Activated naive CD8-positive, alpha-beta T cell (primary cell): Measurements from ENCODE around the gene SMC6.
A peak's percentile ranks its signal among the peaks of the same experiment; 100 is the strongest.

ENCODE experiments used
- H3K27ac Mint-ChIP-seq: one replicate; pipeline ENCODE4 v1.8.0; 2021; ENCODE audit warnings: mixed read lengths
- H3K27me3 Mint-ChIP-seq: one replicate; pipeline ENCODE4 v1.8.0; 2021; ENCODE audit warnings: mixed read lengths
- H3K36me3 Mint-ChIP-seq: one replicate; pipeline ENCODE4 v1.8.0; 2021; ENCODE audit warnings: mixed read lengths
- H3K4me1 Mint-ChIP-seq: one replicate; pipeline ENCODE4 v1.8.0; 2021; ENCODE audit warnings: low read depth, mixed read lengths
- H3K4me3 Mint-ChIP-seq: one replicate; pipeline ENCODE4 v1.8.0; 2021; ENCODE audit warnings: mild to moderate bottlenecking, mixed read lengths
- H3K9me3 Mint-ChIP-seq: one replicate; pipeline ENCODE4 v1.8.0; 2021; ENCODE audit warnings: low read depth, mixed read lengths

SMC6 gene

DNA sequence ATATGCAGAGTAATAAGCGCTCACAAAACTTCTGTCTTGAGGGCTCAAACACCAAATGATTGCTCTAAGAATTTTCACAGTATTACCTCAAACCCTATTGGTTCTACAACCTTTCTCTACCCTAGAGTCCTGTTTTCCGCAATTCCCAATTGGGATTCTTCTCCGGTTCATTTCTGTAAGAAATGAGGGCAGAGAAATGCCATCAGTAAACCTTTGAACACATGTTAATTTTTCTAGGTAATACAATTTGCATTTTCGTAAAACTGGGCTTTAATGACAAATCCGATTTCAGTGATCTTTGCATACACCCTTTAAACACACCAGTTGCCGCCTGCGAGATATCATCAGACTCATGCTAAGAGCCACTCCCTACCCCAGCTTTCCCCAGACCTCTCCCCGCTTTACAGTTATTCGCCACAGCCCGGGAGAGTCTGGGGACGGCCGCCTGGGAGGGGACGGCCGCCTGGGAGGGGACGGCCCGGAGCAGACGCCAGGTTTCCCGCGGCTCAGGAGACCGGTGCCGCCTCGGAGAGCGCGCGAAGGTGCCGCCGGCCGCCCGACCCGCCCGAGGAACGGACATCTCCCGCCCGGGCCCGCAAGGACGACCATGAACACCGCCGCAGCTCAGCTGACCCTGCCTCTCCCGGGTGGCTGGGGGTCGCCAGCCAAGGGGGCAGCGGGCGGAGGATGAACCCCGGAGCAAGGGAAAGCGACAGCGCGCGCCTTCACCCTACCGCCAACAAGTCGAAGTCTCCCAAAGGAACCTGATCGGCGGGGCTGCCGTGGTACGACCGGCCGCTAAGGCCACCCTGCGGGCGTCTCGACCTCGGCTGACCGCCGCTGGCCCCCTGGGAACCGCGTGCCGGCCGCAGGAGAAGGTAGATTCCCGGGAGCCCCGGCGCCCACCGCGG lies 463 bp downstream of the SMC6 start:
- Mint-ChIP-seq H3K9me3 (no peaks in the 10 kb centered on the region), H3K4me3 (peak overlapping the region; percentile 93), H3K27me3 (no peaks in the 10 kb centered on the region), H3K4me1 (peaks cover 32% of the 10 kb centered on the region), H3K27ac (peak overlapping the region; percentile 88), H3K36me3 (no peaks in the 10 kb centered on the region)

- peak overlapping the region; percentile 88 for H3K27ac Mint-ChIP-seq
- peaks cover 32% of the 10 kb centered on the region for H3K4me1 Mint-ChIP-seq
- no peaks in the 10 kb centered on the region for H3K36me3 Mint-ChIP-seq
- H3K9me3 Mint-ChIP-seq, result no peaks in the 10 kb centered on the region
- no peaks in the 10 kb centered on the region for H3K27me3 Mint-ChIP-seq
- H3K4me3 Mint-ChIP-seq, result peak overlapping the region; percentile 93
These were observed 1.4 kb downstream of the SMC6 start for GRCh38 chr2:17752246-17752645.

GRCh38 chr2:17749753-17750438 lies 3.7 kb downstream of the SMC6 start:
- Mint-ChIP-seq H3K27ac (no peak overlapping the region), H3K36me3 (peaks cover 2% of the 10 kb centered on the region), H3K4me3 (no peak overlapping the region), H3K4me1 (peaks cover 31% of the 10 kb centered on the region), H3K9me3 (no peaks in the 10 kb centered on the region), H3K27me3 (no peaks in the 10 kb centered on the region)

GRCh38 chr2:17748745-17749144 lies 4.9 kb downstream of the SMC6 start:
- Mint-ChIP-seq H3K4me3 (no peak overlapping the region), H3K9me3 (no peaks in the 10 kb centered on the region), H3K4me1 (peaks cover 27% of the 10 kb centered on the region), H3K36me3 (peaks cover 6% of the 10 kb centered on the region), H3K27ac (no peak overlapping the region), H3K27me3 (no peaks in the 10 kb centered on the region)

DNA sequence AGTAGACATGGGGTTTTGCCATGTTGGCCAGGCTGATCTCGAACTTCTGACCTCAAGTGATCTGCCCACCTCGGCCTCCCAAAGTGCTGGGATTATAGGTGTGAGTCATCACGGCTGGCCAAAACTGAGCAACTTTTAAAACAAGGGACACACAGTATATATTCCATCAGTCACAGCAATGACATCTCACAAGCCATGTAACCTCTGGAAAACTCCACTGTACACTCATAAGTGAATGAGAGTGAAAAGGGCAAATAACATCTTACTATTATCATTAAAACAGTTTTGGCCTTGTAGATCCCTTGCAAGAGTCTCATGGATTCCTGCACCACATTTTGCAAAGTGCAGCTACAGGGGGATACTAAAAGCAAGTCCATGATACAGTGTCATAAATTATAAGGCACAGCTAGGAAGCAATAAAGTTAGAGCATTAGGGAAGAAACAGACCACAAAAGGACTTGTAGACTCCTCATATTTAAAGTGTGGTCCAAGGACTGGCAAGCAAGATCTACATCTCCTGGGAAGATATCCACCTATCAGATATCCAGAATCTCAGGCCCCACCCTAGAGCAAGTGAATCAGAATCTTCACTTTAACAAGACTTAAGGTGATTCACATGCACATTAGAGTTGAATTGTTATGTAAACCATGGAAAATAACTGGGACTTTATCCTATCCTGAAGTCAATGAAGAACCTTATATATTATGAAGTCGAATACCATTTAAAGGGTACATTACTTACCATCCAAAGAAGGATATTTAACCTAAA lies 5.7 kb downstream of the SMC6 start:
- Mint-ChIP-seq H3K36me3 (peaks cover 10% of the 10 kb centered on the region), H3K9me3 (no peaks in the 10 kb centered on the region), H3K27me3 (no peaks in the 10 kb centered on the region), H3K4me1 (peaks cover 26% of the 10 kb centered on the region), H3K27ac (no peak overlapping the region), H3K4me3 (no peak overlapping the region)

- no peak overlapping the region for H3K27ac Mint-ChIP-seq
- H3K36me3 Mint-ChIP-seq, result peaks cover 29% of the 10 kb centered on the region
- H3K9me3 Mint-ChIP-seq, result no peaks in the 10 kb centered on the region
- H3K4me3 Mint-ChIP-seq, result no peak overlapping the region
- H3K27me3 Mint-ChIP-seq, result no peaks in the 10 kb centered on the region
- H3K4me1 Mint-ChIP-seq, result no peaks in the 10 kb centered on the region
These were observed 13.4 kb downstream of the SMC6 start for GRCh38 chr2:17740203-17740602.

DNA sequence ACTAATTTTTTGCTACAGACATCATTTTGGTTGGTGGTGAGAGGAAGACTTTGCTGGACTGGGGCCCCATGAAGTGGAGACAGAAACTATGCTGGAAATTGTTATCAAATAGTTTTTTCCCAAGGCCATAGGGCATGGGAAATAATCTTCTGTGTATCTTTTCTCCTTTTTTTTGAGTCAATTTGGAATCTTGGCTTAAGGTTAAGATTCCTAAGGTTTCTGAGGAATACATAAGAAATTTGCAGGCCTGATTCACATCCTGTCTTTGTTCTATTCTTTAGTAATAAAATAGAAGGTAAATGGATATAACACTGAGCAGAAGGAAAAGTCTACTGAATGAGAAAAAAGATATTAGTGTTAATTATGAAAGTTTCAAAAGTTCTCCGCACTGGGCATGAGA lies 16.6 kb downstream of the SMC6 start:
- Mint-ChIP-seq H3K4me3 (no peak overlapping the region), H3K27ac (no peak overlapping the region), H3K36me3 (peaks cover 24% of the 10 kb centered on the region), H3K4me1 (no peaks in the 10 kb centered on the region), H3K9me3 (no peaks in the 10 kb centered on the region), H3K27me3 (no peaks in the 10 kb centered on the region)

GRCh38 chr2:17735864-17736263 lies 17.7 kb downstream of the SMC6 start:
- Mint-ChIP-seq H3K27me3 (no peaks in the 10 kb centered on the region), H3K9me3 (no peaks in the 10 kb centered on the region), H3K36me3 (peaks cover 26% of the 10 kb centered on the region), H3K4me1 (no peaks in the 10 kb centered on the region), H3K4me3 (no peak overlapping the region), H3K27ac (no peak overlapping the region)

- no peaks in the 10 kb centered on the region for H3K27me3 Mint-ChIP-seq
- no peaks in the 10 kb centered on the region for H3K9me3 Mint-ChIP-seq
- H3K4me3 Mint-ChIP-seq, result no peak overlapping the region
- H3K4me1 Mint-ChIP-seq, result no peaks in the 10 kb centered on the region
- H3K27ac Mint-ChIP-seq, result no peak overlapping the region
- peaks cover 24% of the 10 kb centered on the region for H3K36me3 Mint-ChIP-seq
These were observed 20.0 kb downstream of the SMC6 start for GRCh38 chr2:17733599-17733998.

DNA sequence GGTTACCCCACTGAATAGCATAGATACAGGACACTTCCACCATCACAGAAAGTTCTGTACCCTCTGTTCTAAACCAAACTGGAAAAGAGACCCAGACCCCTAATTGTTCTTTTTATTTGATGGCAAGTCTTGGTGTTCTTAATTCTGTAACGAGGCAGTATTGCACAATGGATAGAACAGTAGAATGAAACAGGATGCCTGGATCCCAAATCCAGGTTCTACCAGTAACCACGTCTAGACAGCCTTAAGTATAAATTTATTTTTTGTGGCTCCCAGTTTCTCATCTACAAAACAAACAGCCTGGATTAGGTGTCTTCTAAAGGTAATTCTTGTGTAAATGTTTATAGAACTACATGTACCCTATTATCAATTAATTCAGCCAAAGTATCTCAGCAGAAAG lies 23.7 kb downstream of the SMC6 start:
- no peaks in the 10 kb centered on the region for H3K4me1 Mint-ChIP-seq
- H3K9me3 Mint-ChIP-seq, result no peaks in the 10 kb centered on the region
- no peaks in the 10 kb centered on the region for H3K27me3 Mint-ChIP-seq
- peaks cover 9% of the 10 kb centered on the region for H3K36me3 Mint-ChIP-seq
- H3K4me3 Mint-ChIP-seq, result no peak overlapping the region
- H3K27ac Mint-ChIP-seq, result no peak overlapping the region

- Mint-ChIP-seq H3K27me3 (no peaks in the 10 kb centered on the region), H3K27ac (no peak overlapping the region), H3K36me3 (peaks cover 6% of the 10 kb centered on the region)
These were observed 25.4 kb downstream of the SMC6 start for GRCh38 chr2:17728210-17728609.

GRCh38 chr2:17719562-17720371 lies 33.8 kb downstream of the SMC6 start:
- Mint-ChIP-seq H3K4me1 (no peaks in the 10 kb centered on the region), H3K27ac (no peak overlapping the region), H3K9me3 (no peaks in the 10 kb centered on the region), H3K4me3 (no peak overlapping the region), H3K36me3 (peaks cover 5% of the 10 kb centered on the region), H3K27me3 (no peaks in the 10 kb centered on the region)

More at GRCh38 chr2:17728210-17728609, 25.4 kb downstream of the SMC6 start:
- Mint-ChIP-seq H3K4me1 (no peaks in the 10 kb centered on the region), H3K4me3 (no peak overlapping the region), H3K9me3 (no peaks in the 10 kb centered on the region)

GRCh38 chr2:17718689-17719088 lies 34.9 kb downstream of the SMC6 start:
- Mint-ChIP-seq H3K9me3 (no peaks in the 10 kb centered on the region), H3K27me3 (no peaks in the 10 kb centered on the region), H3K36me3 (peaks cover 9% of the 10 kb centered on the region), H3K4me1 (no peaks in the 10 kb centered on the region), H3K27ac (no peak overlapping the region), H3K4me3 (no peak overlapping the region)

DNA sequence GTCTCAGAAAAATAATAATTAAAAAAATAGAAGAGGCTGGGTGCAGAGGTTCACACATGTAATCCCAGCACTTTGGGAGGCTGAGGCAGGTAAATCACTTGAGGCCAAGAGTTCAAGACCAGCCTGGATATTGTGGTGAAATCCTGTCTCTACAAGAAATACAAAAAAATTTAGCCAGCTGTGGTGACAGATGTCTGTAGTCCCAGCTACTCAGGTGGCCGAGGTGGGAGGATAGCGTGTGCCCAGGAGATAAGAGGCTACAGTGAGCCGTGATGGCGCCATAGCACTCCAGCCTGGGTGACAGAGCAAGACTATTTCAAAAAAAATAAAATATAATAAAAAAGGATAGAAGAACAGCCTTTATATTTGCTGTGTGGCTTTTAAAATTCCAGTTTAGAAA lies 35.9 kb downstream of the SMC6 start:
- no peaks in the 10 kb centered on the region for H3K9me3 Mint-ChIP-seq
- no peaks in the 10 kb centered on the region for H3K4me1 Mint-ChIP-seq
- H3K4me3 Mint-ChIP-seq, result no peak overlapping the region
- H3K36me3 Mint-ChIP-seq, result peaks cover 16% of the 10 kb centered on the region
- no peaks in the 10 kb centered on the region for H3K27me3 Mint-ChIP-seq
- H3K27ac Mint-ChIP-seq, result no peak overlapping the region
